ENCODE measurements around the gene ITPR2. TPM values are rescaled to one million over a fixed set of nuclear protein-coding genes. Genes with fewer than 3 reads are reported as not detected.
A peak's percentile ranks its signal among the peaks of the same experiment; 100 is the strongest.

ITPR2 gene
- total and polyA plus RNA-seq, 4 donors: 11.7 to 93.3 (median 35.4) TPM

DNA sequence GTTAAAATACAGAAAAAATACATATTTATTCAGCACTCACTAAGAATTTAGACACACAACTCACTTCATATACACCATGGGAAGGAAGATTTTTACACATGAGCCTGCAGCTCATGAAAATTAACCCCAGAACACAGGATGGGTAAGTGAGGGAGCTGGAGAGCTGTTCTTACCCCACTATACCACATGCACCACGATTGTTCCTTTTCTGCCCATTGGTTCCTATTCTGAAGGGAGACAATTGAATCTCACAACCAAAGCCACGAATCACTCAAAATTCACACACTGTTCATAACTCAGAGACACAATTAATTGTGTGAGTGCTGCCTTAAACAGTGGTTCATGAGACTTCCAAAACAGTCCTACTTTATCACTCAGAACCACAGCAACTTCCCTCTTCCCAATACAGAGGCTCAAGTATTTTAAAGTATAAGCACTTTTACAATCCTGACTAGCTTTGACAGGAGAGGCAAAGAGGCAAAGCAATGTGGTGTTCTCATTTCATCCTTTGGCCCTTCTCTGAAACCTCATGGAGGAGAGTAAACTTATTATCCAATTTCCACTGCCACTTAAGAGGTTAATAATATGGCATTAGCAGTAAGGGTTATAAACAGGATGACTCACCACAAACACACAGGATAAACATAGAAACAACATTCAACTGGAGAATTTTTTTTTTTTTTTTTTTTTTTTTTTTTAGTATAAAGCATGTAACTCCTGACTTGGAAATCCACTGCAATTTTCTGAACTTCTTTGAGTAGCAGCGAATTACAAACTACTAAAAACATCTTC is 59.5 kb downstream of the ITPR2 start:
- H3K9me3 ChIP-seq (ENCODE audit: control insufficient read depth in 4 of 4, low read length in 3 of 4): peaks cover 0 to 4% (median 2%) of the 10 kb centered on the region in 4 donors
- peaks cover 0 to 5% (median 3%) of the 10 kb centered on the region in 4 donors for H3K36me3 ChIP-seq (ENCODE audit: control insufficient read depth in 4 of 4, insufficient read depth in 3 of 4, low read depth in 1 of 4, low read length in 3 of 4)
- H3K27me3 ChIP-seq (ENCODE audit: control insufficient read depth in 4 of 4, insufficient read depth in 4 of 4, low read length in 3 of 4): no peaks in the 10 kb centered on the region
- TF ChIP-seq TAF1 (conservative IDR thresholded peaks at IDR 0.05) (no peak), HNF4G (IDR thresholded peaks at IDR 0.05) (no peak), FOXA1 (IDR thresholded peaks at IDR 0.05) (no peak), NR2F2 (IDR thresholded peaks at IDR 0.05) (no peak), SP1 (IDR thresholded peaks at IDR 0.05) (no peak)
- TF ChIP-seq, protein P1, sequence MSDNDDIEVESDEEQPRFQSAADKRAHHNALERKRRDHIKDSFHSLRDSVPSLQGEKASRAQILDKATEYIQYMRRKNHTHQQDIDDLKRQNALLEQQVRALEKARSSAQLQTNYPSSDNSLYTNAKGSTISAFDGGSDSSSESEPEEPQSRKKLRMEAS (IDR thresholded peaks at IDR 0.05): no peak
- TF ChIP-seq, protein P2, sequence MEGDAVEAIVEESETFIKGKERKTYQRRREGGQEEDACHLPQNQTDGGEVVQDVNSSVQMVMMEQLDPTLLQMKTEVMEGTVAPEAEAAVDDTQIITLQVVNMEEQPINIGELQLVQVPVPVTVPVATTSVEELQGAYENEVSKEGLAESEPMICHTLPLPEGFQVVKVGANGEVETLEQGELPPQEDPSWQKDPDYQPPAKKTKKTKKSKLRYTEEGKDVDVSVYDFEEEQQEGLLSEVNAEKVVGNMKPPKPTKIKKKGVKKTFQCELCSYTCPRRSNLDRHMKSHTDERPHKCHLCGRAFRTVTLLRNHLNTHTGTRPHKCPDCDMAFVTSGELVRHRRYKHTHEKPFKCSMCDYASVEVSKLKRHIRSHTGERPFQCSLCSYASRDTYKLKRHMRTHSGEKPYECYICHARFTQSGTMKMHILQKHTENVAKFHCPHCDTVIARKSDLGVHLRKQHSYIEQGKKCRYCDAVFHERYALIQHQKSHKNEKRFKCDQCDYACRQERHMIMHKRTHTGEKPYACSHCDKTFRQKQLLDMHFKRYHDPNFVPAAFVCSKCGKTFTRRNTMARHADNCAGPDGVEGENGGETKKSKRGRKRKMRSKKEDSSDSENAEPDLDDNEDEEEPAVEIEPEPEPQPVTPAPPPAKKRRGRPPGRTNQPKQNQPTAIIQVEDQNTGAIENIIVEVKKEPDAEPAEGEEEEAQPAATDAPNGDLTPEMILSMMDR (IDR thresholded peaks at IDR 0.05; ENCODE audit: low read depth, low read length, missing input control): no peak
- H3K4me1 ChIP-seq (ENCODE audit: control insufficient read depth in 4 of 4, insufficient read depth in 4 of 4, low read length in 3 of 4): peaks cover 9 to 34% (median 31%) of the 10 kb centered on the region in 4 donors
- DNase-seq (ENCODE audit: low spot score): no peak
- H3K4me3 ChIP-seq (ENCODE audit: low read depth in 1 of 3, low read length in 3 of 3): no peak overlapping the region
- peak overlapping the region in 1 of 2 donors; percentile 14 for H3K27ac ChIP-seq (ENCODE audit: low read depth in 1 of 2, low read length in 2 of 2)
- H3K9ac ChIP-seq (ENCODE audit: low read depth in 1 of 2, low read length in 2 of 2): no peak overlapping the region
- WGBS: 80% methylated on average over 3 of the region's 3 CpGs

DNA sequence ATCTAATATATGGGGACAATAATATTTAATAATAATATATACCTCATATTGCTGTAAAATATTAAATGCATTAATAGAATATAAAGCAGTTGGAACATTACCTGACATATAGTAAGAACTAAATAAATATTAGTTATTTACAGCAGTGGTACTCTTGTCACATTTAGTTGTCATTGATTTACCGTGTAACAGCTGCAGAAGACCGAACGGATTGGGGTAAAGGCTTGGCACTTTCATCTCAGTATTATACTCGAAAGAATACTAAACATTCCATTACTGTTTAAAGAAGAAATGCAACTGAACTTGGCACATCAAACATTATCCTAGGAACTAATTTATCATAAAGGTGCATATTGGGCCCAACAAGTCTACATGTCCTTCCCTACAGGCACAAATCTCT is 61.1 kb downstream of the ITPR2 start:
- 77% methylated on average over 4 of the region's 4 CpGs for WGBS
- H3K9ac ChIP-seq (ENCODE audit: low read depth in 1 of 2, low read length in 2 of 2): no peak overlapping the region
- H3K9me3 ChIP-seq (ENCODE audit: control insufficient read depth in 4 of 4, low read length in 3 of 4): no peaks in the 10 kb centered on the region

More for the DNA sequence above, 61.1 kb downstream of the ITPR2 start:
- no peak overlapping the region for H3K4me3 ChIP-seq (ENCODE audit: low read depth in 1 of 3, low read length in 3 of 3)
- DNase-seq (ENCODE audit: low spot score): no peak
- H3K36me3 ChIP-seq (ENCODE audit: control insufficient read depth in 4 of 4, insufficient read depth in 3 of 4, low read depth in 1 of 4, low read length in 3 of 4): peaks cover 0 to 3% (median under 1%) of the 10 kb centered on the region in 4 donors
- H3K4me1 ChIP-seq (ENCODE audit: control insufficient read depth in 4 of 4, insufficient read depth in 4 of 4, low read length in 3 of 4): peaks cover 13 to 45% (median 39%) of the 10 kb centered on the region in 4 donors
- H3K27me3 ChIP-seq (ENCODE audit: control insufficient read depth in 4 of 4, insufficient read depth in 4 of 4, low read length in 3 of 4): no peaks in the 10 kb centered on the region
- no peak overlapping the region for H3K27ac ChIP-seq (ENCODE audit: low read depth in 1 of 2, low read length in 2 of 2)
- TF ChIP-seq RAD21 (IDR thresholded peaks at IDR 0.05) (no peak), EGR1 (IDR thresholded peaks at IDR 0.05; ENCODE audit: low read depth in 2 of 2) (no peak), HNF4A (conservative IDR thresholded peaks at IDR 0.05) (no peak), FOXA2 (IDR thresholded peaks at IDR 0.05) (no peak), HNF4G (IDR thresholded peaks at IDR 0.05) (no peak), GABPA (IDR thresholded peaks at IDR 0.05 in 1 of 2, conservative IDR thresholded peaks at IDR 0.05 in 1 of 2) (no peak), RXRA (IDR thresholded peaks at IDR 0.05) (no peak), YY1 (IDR thresholded peaks at IDR 0.05) (no peak), TAF1 (conservative IDR thresholded peaks at IDR 0.05) (no peak), JUND (IDR thresholded peaks at IDR 0.05) (no peak)
- TF ChIP-seq, protein P1 (IDR thresholded peaks at IDR 0.05): no peak
- TF ChIP-seq, protein P3, sequence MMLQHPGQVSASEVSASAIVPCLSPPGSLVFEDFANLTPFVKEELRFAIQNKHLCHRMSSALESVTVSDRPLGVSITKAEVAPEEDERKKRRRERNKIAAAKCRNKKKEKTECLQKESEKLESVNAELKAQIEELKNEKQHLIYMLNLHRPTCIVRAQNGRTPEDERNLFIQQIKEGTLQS (IDR thresholded peaks at IDR 0.05): no peak
- TF ChIP-seq, protein P4, sequence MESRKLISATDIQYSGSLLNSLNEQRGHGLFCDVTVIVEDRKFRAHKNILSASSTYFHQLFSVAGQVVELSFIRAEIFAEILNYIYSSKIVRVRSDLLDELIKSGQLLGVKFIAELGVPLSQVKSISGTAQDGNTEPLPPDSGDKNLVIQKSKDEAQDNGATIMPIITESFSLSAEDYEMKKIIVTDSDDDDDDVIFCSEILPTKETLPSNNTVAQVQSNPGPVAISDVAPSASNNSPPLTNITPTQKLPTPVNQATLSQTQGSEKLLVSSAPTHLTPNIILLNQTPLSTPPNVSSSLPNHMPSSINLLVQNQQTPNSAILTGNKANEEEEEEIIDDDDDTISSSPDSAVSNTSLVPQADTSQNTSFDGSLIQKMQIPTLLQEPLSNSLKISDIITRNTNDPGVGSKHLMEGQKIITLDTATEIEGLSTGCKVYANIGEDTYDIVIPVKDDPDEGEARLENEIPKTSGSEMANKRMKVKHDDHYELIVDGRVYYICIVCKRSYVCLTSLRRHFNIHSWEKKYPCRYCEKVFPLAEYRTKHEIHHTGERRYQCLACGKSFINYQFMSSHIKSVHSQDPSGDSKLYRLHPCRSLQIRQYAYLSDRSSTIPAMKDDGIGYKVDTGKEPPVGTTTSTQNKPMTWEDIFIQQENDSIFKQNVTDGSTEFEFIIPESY (IDR thresholded peaks at IDR 0.05): no peak
